Erythroblast (primary cell): ENCODE data around the gene AGO3.

Experiments used
- GATA1 ChIP-seq: IDR thresholded peaks from 2 replicates; pipeline ENCODE4 v1.6.1; 2011; ENCODE audit warnings: low read depth, mild to moderate bottlenecking, control low read depth, low read length, moderate library complexity
- POLR2A ChIP-seq: IDR thresholded peaks from 2 replicates; pipeline ENCODE4 v1.6.1; 2011; ENCODE audit warnings: mild to moderate bottlenecking, low read length

DNA sequence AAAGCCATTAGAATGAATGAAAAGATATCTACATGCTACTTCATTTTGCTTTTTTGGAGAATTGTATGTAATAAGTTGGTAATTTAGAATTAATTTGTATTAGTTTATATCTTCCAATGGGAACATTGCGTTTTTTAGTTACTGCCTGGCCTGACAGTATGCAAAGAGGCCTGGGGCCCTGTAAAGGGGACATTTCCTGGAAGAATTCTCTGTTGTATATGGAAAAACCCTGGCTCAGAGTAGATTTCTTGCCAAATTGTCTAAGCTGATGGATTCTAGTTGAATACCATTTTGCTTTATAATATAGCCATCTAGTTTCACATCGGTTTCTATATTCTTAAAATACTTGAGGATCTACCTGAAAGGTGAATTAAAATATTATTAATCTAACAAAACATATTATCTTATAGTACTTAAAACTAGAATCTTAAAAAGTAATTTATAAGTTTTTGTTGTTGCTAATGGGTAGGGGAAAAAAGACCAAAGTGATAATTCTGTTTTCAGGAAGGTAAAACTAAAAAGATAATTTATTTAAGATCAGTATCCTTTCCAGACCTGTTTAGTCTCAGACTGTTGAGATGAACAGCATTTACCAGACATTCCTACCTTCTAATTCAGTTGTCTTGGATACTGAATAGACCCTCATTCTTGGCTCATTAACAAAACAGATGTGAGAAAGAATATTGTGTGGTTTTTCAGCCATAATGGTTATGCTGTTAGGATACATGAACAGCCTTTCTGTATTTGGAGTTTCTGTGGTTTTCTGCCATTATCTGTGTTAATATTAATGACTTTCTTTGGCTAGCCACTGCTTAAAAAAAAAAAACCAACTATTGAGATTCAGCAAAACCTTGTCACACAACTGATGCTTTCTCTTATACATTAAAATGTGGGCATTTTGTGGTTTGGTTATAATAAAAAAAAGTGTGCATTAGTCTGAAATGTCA is 4.8 kb downstream of the AGO3 start:
- no peak for TF ChIP-seq POLR2A
- no peak for TF ChIP-seq GATA1
